ENCODE measurements around the gene FKBP2. TPM values are rescaled to one million over a fixed set of nuclear protein-coding genes. Genes with fewer than 3 reads are reported as not detected.

The FKBP2 gene
- total and polyA plus RNA-seq, 2 of the 4 experiments (the other 2 are of a cell fraction) = 36.2 to 76.4 TPM

- in situ Hi-C loops (cut with MboI; ENCODE audit: low sequenced_read_pairs) = no loop called here
- 67% methylated on average over 13 of the region's 23 CpGs; no CpG with 5 or more reads in 1 of the 2 experiments for WGBS, 2 experiments (ENCODE audit: extremely low coverage in 2 of 2, insufficient read length in 1 of 2)
- H2AK5ac ChIP-seq (ENCODE audit: low read depth, low read length) = peak overlapping the region; percentile 94
- peak overlapping the region; percentile 67; the same call in 1 of the 2 replicates for H2BK120ac ChIP-seq (ENCODE audit: low read depth, low read length)
- peak overlapping the region; percentile 96 for H2AFZ ChIP-seq (replicated peaks; ENCODE audit: low read length, poor library complexity)
- no peak overlapping the region; the same call in 1 of the 2 replicates for H3K18ac ChIP-seq (ENCODE audit: low read depth, low read length)
- peak overlapping the region; percentile 82; the same call in 1 of the 2 replicates for H3K56ac ChIP-seq (ENCODE audit: extremely low read depth, insufficient read depth, low read length)
- ATAC-seq (ENCODE audit: low read depth) (peak; percentile 0), DNase-seq (peak; percentile 48)
- H3K4me3 ChIP-seq (ENCODE audit: insufficient read depth, low read depth, low read length) = peak overlapping the region; percentile 56; the same call in 1 of the 2 replicates
- H3K4ac ChIP-seq (ENCODE audit: low read depth, low read length) = peak overlapping the region; percentile 88
- H3K14ac ChIP-seq (replicated peaks; ENCODE audit: low read depth, low read length) = peak overlapping the region; percentile 87
- BruUV-seq (replicated peaks) = no TSS peak
- H3K79me1 ChIP-seq (ENCODE audit: low read depth in 1 of 2, low read length in 2 of 2) = peaks cover 9 to 34% of the 10 kb centered on the region in 2 experiments
- ChIA-PET POLR2A (ENCODE audit: unreplicated experiment) (interaction anchor here (1.2 kb wide), 1 partner anchor 19 kb away, joined by 3 read pairs; no protein-coding TSS in a partner anchor), CTCF (interaction anchor here (1.5 kb wide), 1 partner anchor 9 kb away, joined by 3 read pairs; no protein-coding TSS in a partner anchor)
- H2BK5ac ChIP-seq (ENCODE audit: low read depth, low read length, poor library complexity, severe bottlenecking) = peak overlapping the region; percentile 61
- H3K9ac ChIP-seq (ENCODE audit: low read depth, low read length) = peak overlapping the region; percentile 75
- H3K23ac ChIP-seq (ENCODE audit: low read depth, low read length) = peak overlapping the region; percentile 73
- peak overlapping the region; percentile 77 to 96 for H4K8ac ChIP-seq (ENCODE audit: low read depth in 2 of 2, low read length in 2 of 2)
- dilution Hi-C loops (cut with HindIII; ENCODE audit: low sequenced_read_pairs, unreplicated experiment) = no loop called here
- 0 out of 3 replicates have a peak overlapping the region, but pooled peaks have one; percentile 39 for H2BK15ac ChIP-seq (ENCODE audit: low read depth, low read length)
- H3K36me3 ChIP-seq (ENCODE audit: control insufficient read depth, insufficient read depth, low read length) = peaks cover 12% of the 10 kb centered on the region; the same call in 1 of the 2 replicates
- H2BK20ac ChIP-seq (ENCODE audit: low read depth, low read length) = no peak overlapping the region; the same call in 1 of the 2 replicates
- peak overlapping the region; percentile 90 for H2AK9ac ChIP-seq (replicated peaks; ENCODE audit: low read depth, low read length, poor library complexity)
- no peaks in the 10 kb centered on the region for H3K27me3 ChIP-seq (ENCODE audit: control insufficient read depth, insufficient read depth, low read length)
- H3K4me1 ChIP-seq (ENCODE audit: control insufficient read depth, insufficient read depth, low read length) = peaks cover 14% of the 10 kb centered on the region
- peaks cover 5% of the 10 kb centered on the region; the same call in 1 of the 2 replicates for H3K9me1 ChIP-seq (ENCODE audit: insufficient read depth, low read length)
- H3K4me2 ChIP-seq (ENCODE audit: low read depth, low read length) = peak overlapping the region; percentile 73
- H4K20me1 ChIP-seq (ENCODE audit: insufficient read depth, low read length) = no peaks in the 10 kb centered on the region; the same call in 1 of the 2 replicates
- H3K9me3 ChIP-seq (ENCODE audit: control insufficient read depth, insufficient read depth, low read length) = no peaks in the 10 kb centered on the region
- intact Hi-C loops (cut with micrococcal nuclease) = no loop called here
- peak overlapping the region; percentile 94; the same call in 1 of the 2 replicates for H4K91ac ChIP-seq (ENCODE audit: insufficient read depth, low read depth, low read length)
- peak overlapping the region; percentile 51 for H4K5ac ChIP-seq (ENCODE audit: low read depth, low read length)
- peak overlapping the region; percentile 76 for H3K27ac ChIP-seq (ENCODE audit: insufficient read depth, low read length)
- TF ChIP-seq USF2 (IDR thresholded peaks at IDR 0.05; ENCODE audit: low read depth, low read length) (no peak), CEBPB (IDR thresholded peaks at IDR 0.05; ENCODE audit: low read depth, low read length) (no peak), CHD1 (IDR thresholded peaks at IDR 0.05; ENCODE audit: low read depth, low read length) (no peak), MAZ (IDR thresholded peaks at IDR 0.05; ENCODE audit: borderline replicate concordance, low read depth, low read length) (no peak), FOS (IDR thresholded peaks at IDR 0.05; ENCODE audit: low read depth, low read length) (no peak), MAFK (IDR thresholded peaks at IDR 0.05; ENCODE audit: low read depth, low read length) (no peak), RCOR1 (IDR thresholded peaks at IDR 0.05; ENCODE audit: insufficient replicate concordance, low read length) (no peak), RAD21 (IDR thresholded peaks at IDR 0.05; ENCODE audit: low read length) (no peak), RFX5 (IDR thresholded peaks at IDR 0.05; ENCODE audit: low read depth, low read length) (no peak), NFE2L2 (IDR thresholded peaks at IDR 0.05; ENCODE audit: low read depth, low read length) (no peak), POLR2A (IDR thresholded peaks at IDR 0.05; ENCODE audit: low read depth, low read length) (no peak)
- TF ChIP-seq, protein P1, sequence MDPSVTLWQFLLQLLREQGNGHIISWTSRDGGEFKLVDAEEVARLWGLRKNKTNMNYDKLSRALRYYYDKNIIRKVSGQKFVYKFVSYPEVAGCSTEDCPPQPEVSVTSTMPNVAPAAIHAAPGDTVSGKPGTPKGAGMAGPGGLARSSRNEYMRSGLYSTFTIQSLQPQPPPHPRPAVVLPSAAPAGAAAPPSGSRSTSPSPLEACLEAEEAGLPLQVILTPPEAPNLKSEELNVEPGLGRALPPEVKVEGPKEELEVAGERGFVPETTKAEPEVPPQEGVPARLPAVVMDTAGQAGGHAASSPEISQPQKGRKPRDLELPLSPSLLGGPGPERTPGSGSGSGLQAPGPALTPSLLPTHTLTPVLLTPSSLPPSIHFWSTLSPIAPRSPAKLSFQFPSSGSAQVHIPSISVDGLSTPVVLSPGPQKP (IDR thresholded peaks at IDR 0.05; ENCODE audit: borderline replicate concordance, low read depth, low read length) = no peak
- TF ChIP-seq, protein P2, sequence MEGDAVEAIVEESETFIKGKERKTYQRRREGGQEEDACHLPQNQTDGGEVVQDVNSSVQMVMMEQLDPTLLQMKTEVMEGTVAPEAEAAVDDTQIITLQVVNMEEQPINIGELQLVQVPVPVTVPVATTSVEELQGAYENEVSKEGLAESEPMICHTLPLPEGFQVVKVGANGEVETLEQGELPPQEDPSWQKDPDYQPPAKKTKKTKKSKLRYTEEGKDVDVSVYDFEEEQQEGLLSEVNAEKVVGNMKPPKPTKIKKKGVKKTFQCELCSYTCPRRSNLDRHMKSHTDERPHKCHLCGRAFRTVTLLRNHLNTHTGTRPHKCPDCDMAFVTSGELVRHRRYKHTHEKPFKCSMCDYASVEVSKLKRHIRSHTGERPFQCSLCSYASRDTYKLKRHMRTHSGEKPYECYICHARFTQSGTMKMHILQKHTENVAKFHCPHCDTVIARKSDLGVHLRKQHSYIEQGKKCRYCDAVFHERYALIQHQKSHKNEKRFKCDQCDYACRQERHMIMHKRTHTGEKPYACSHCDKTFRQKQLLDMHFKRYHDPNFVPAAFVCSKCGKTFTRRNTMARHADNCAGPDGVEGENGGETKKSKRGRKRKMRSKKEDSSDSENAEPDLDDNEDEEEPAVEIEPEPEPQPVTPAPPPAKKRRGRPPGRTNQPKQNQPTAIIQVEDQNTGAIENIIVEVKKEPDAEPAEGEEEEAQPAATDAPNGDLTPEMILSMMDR (conservative IDR thresholded peaks at IDR 0.05; ENCODE audit: low read depth, low read length) = no peak
Measured at GRCh38 chr11:64268025-64268892, 27.4 kb downstream of the FKBP2 start.
